Activated T-cell treated with anti-CD3 and anti-CD28 coated beads, Interleukin-2, amount 50 U/mL, for 24 hours (primary cell): ENCODE data around the gene RALA.
A peak's percentile ranks its signal among the peaks of the same experiment; 100 is the strongest.

Experiments used
- DNase-seq: peaks from one replicate; pipeline ENCODE4 v3.0.0-alpha.2; 2020
- H3K27ac Mint-ChIP-seq: 2 replicates; pipeline ENCODE4 v1.8.0; 2020; ENCODE audit warnings: mild to moderate bottlenecking, mixed read lengths
- H3K27me3 Mint-ChIP-seq: 2 replicates; pipeline ENCODE4 v1.8.0; 2020; ENCODE audit warnings: mixed read lengths
- H3K36me3 Mint-ChIP-seq: 2 replicates; pipeline ENCODE4 v1.8.0; 2020; ENCODE audit warnings: low read depth, mixed read lengths
- H3K4me1 Mint-ChIP-seq: 2 replicates; pipeline ENCODE4 v1.8.0; 2020; ENCODE audit warnings: low read depth, mixed read lengths
- H3K4me3 Mint-ChIP-seq: 2 replicates; pipeline ENCODE4 v1.8.0; 2020; ENCODE audit warnings: mild to moderate bottlenecking, moderate library complexity, mixed read lengths
- H3K9me3 Mint-ChIP-seq: 2 replicates; pipeline ENCODE4 v1.8.0; 2020; ENCODE audit warnings: mixed read lengths

RALA gene

DNA sequence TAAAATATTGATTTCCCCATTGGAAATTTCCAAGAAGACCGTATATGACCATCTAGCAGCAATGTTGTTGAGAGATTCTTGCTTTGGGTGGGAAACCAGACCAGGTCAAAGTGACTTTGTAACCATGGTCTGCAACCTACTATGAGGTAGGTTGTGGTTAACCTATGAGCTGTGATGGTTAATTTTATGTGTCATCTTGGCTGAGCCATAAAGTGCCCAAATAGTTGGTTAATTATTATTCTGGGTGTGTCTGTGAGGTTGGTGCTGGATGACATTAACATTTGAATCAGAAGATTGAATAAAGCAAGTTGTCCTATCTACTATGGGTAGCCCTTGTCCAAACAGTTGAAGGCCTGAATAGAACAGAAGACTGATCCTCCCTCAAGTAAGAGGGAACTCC is 18.3 kb upstream of the RALA start:
- Mint-ChIP-seq H3K4me3 (no peak overlapping the region), H3K27ac (peak overlapping the region; percentile 42), H3K27me3 (peaks cover 2% of the 10 kb centered on the region), H3K4me1 (peaks cover 54% of the 10 kb centered on the region), H3K9me3 (no peaks in the 10 kb centered on the region), H3K36me3 (no peaks in the 10 kb centered on the region)
- no peak for DNase-seq

DNA sequence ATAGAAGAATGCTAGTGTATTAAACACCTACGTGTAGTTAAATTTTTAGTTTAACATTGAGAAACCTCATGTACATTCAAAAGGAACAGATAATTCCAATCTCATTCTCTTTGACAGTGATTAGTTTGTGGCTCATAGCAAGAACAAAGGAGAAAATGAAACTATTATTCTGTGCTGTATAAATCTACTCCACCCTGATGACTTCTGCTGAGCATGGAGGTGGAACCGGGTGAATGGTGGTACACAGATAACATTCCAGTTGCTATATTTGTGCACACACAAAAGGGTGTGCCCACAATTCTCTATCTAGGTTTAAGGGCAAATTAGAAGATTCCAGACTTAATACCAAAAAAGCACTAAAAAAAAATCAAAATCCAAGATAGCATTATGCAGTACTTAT is 17.0 kb upstream of the RALA start:
- DNase-seq = no peak
- H3K9me3 Mint-ChIP-seq = no peaks in the 10 kb centered on the region
- H3K4me1 Mint-ChIP-seq = peaks cover 58% of the 10 kb centered on the region
- no peaks in the 10 kb centered on the region for H3K36me3 Mint-ChIP-seq
- no peak overlapping the region for H3K27ac Mint-ChIP-seq
- no peak overlapping the region for H3K4me3 Mint-ChIP-seq
- H3K27me3 Mint-ChIP-seq = peaks cover 13% of the 10 kb centered on the region

DNA sequence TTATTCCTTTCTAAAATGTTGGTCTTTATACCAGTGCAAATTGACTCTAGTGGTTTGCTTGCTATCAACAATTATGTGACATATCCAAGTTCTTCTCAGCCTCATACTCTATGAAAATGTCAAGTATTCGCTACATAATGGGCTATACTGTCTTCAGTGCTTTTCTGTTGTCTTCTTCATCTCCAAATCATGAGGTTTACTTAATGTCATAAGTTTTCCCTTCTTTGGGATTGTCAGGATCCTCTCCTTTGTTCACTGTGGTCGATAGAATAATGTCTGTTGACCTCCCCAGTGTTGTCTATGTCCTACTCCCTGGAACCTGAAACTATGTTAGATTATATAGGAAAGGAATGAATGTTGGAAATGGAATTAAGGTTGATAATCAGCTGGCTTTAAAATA is 16.4 kb upstream of the RALA start:
- no peak overlapping the region for H3K4me3 Mint-ChIP-seq
- no peak for DNase-seq
- peaks cover 13% of the 10 kb centered on the region for H3K27me3 Mint-ChIP-seq
- H3K4me1 Mint-ChIP-seq = peaks cover 58% of the 10 kb centered on the region
- H3K36me3 Mint-ChIP-seq = no peaks in the 10 kb centered on the region
- no peak overlapping the region for H3K27ac Mint-ChIP-seq
- no peaks in the 10 kb centered on the region for H3K9me3 Mint-ChIP-seq

DNA sequence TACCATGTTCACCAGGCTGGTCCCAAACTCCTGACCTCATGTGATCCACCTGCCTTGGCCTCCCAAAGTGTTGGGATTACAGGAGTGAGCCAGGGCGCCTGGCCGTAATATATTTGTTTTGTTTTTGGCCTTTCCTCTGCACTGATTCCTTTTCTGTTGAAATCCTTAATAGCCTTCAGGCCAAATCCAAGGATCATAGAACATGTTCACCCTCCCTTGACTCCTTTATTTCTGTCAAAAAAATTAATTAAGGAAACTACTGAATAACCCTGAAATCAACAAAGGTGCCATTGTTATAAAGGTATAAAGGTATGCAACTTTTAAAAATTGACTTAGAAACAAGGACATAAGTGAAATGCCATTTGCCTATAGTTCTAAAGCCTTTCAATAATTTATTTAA is 15.5 kb upstream of the RALA start:
- Mint-ChIP-seq H3K27ac (no peak overlapping the region), H3K4me1 (peaks cover 58% of the 10 kb centered on the region), H3K4me3 (no peak overlapping the region), H3K36me3 (no peaks in the 10 kb centered on the region), H3K27me3 (peaks cover 13% of the 10 kb centered on the region), H3K9me3 (no peaks in the 10 kb centered on the region)
- DNase-seq = no peak

DNA sequence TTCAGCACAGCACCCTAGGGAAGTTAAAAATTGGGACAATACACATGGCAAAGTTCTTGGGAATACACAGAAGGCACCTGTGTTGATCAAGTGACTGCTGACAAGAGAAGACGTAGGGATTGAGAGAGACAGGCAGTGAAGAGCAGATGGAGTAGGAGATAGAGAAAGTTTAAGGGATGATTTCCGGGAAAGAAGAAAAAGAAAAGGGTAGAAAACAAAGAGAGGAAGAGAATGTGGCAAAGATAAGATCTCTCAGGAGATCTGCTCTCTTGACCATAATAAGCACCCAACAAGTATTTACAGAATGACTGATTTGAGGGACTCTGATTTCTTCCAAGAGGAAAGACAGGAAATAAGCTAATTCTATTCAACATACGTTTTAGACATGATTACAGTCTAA is 15.1 kb upstream of the RALA start:
- no peaks in the 10 kb centered on the region for H3K9me3 Mint-ChIP-seq
- H3K4me3 Mint-ChIP-seq = no peak overlapping the region
- H3K27ac Mint-ChIP-seq = no peak overlapping the region
- no peak for DNase-seq
- H3K36me3 Mint-ChIP-seq = no peaks in the 10 kb centered on the region
- H3K27me3 Mint-ChIP-seq = peaks cover 13% of the 10 kb centered on the region
- peaks cover 58% of the 10 kb centered on the region for H3K4me1 Mint-ChIP-seq

DNA sequence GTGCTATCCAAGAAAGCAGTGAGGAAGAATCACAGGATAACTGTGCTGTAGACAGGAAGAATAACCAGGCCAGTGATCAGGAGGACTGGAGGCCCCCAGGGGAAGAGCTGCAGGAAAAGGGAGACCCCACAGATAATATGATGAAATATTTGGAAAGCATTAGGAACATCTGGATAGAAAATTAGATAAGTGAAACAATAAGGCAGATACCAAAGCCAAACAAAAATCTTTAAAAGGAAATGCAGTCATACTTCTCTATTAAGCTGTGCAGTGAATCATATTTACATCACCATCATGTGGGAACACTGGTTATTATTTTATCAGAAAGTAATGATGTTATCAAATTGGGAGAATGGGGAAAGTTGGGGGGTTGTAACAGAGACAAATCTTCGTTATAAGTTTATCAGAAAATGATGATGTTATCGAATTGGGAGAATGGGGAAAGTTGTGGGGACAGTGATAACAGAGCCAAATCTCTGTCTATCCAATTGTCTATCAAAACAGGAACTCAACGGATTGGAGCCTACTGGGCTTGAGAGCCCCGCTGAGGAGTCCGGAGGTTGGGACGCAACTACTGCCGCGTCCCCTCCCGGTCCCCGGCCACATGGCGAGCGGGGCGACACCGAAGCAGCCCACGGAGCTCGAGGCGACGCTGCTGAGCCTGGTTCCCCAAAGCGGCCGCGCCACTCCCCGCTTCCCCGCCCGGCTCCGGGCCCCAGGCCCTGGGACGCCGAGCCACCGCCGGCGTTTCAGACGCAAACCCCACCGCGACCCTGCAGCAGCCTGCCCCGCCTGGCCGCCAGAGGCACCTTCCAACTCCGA is 14.0 kb upstream of the RALA start:
- peak overlapping the region; percentile 42 for H3K4me3 Mint-ChIP-seq
- H3K9me3 Mint-ChIP-seq = no peaks in the 10 kb centered on the region
- peak overlapping the region; percentile 42 for H3K27ac Mint-ChIP-seq
- peaks cover 17% of the 10 kb centered on the region for H3K27me3 Mint-ChIP-seq
- peaks cover 50% of the 10 kb centered on the region for H3K4me1 Mint-ChIP-seq
- no peaks in the 10 kb centered on the region for H3K36me3 Mint-ChIP-seq
- DNase-seq = peak; percentile 57

DNA sequence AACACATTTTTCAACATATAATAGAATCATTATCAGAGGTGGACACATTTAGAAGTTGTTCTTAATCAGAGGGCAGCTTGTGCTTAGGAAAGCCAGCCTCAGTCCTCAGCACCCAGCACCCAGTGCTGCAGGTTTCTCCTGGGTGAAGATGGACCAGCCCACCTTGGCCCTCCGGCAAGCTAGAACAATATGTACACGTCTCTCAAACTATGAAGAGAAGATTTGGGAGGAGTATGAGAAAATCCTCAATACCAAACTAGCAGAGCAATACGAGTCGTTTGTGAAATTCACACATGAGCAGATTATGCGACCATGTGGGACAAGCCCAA is 13.5 kb upstream of the RALA start:
- Mint-ChIP-seq H3K36me3 (no peaks in the 10 kb centered on the region), H3K27me3 (peaks cover 17% of the 10 kb centered on the region), H3K4me1 (peaks cover 46% of the 10 kb centered on the region), H3K4me3 (peak overlapping the region; percentile 42), H3K27ac (peak overlapping the region; percentile 32), H3K9me3 (no peaks in the 10 kb centered on the region)
- no peak for DNase-seq

DNA sequence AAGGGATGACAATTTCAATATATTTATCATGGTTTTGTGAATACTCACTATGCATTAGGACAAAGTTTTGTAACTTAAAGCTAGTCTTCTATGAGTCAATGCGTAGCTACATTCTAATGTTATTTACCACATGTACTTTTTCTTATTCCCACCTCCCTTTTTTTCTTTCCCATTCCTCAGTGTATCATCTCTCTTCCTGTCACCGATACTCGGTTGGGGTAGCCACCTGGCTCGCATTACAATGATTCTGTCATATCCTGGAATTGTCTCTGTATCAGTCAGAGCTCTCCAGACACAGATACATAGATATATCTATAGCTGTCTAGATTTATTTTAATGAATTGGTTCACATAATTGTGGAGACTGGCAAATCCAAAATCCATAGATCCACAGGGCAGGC is 9.8 kb upstream of the RALA start:
- peaks cover 17% of the 10 kb centered on the region for H3K27me3 Mint-ChIP-seq
- DNase-seq = no peak
- H3K27ac Mint-ChIP-seq = no peak overlapping the region
- no peaks in the 10 kb centered on the region for H3K36me3 Mint-ChIP-seq
- H3K4me3 Mint-ChIP-seq = no peak overlapping the region
- H3K4me1 Mint-ChIP-seq = peaks cover 15% of the 10 kb centered on the region
- no peaks in the 10 kb centered on the region for H3K9me3 Mint-ChIP-seq

DNA sequence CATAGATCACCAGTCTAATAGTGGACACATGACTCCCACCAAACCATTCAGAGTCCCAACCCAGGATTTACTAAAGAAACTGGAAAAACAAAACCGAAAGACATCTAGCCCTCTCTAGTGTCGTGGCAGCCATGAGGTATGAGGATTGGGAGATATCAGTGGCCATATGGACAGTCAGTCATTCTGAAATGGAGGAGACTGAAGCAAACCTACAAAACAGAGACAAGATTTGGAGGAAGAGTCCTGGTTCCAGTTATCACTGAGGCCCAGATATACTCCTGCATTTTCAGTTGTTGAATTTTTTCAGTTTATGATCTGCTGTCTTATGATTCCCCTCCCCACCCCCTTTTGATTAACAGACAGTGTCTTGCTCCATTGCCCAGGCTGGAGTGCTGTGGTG is 9.1 kb upstream of the RALA start:
- H3K36me3 Mint-ChIP-seq = no peaks in the 10 kb centered on the region
- no peak overlapping the region for H3K27ac Mint-ChIP-seq
- no peaks in the 10 kb centered on the region for H3K9me3 Mint-ChIP-seq
- no peak for DNase-seq
- no peak overlapping the region for H3K4me3 Mint-ChIP-seq
- H3K27me3 Mint-ChIP-seq = peaks cover 17% of the 10 kb centered on the region
- peaks cover 9% of the 10 kb centered on the region for H3K4me1 Mint-ChIP-seq

DNA sequence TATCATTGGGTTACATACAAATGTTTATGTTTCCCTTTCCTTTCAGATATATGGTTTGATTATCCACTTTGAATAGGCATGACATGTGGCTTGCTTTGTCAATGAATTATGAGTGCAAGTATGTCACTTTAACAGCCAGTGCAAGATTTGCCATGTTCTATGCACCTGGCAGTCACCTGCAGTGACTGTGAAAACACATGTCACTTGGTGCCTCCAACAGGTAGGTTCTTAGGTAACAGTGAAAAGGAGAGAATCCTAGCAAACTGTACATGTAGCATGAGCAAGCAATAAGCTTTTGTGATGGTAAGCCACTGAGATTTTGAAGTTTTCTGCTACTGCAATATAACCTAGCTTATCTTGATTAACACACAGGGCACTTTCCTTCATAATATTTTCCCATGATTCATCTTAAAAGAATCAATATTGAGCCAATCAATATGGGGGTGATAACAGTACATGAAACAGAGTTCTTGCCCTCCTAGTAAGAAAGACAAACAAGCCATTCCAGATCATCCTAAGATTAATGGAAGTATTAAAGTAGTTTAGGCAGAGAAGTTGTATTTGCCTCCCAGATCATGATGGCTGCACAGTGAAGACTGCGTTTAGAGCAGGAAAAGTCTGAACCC is 7.9 kb upstream of the RALA start:
- peaks cover 11% of the 10 kb centered on the region for H3K27me3 Mint-ChIP-seq
- no peaks in the 10 kb centered on the region for H3K9me3 Mint-ChIP-seq
- no peak for DNase-seq
- no peak overlapping the region for H3K4me3 Mint-ChIP-seq
- no peak overlapping the region for H3K27ac Mint-ChIP-seq
- peaks cover under 1% of the 10 kb centered on the region for H3K36me3 Mint-ChIP-seq
- H3K4me1 Mint-ChIP-seq = peaks cover 2% of the 10 kb centered on the region

DNA sequence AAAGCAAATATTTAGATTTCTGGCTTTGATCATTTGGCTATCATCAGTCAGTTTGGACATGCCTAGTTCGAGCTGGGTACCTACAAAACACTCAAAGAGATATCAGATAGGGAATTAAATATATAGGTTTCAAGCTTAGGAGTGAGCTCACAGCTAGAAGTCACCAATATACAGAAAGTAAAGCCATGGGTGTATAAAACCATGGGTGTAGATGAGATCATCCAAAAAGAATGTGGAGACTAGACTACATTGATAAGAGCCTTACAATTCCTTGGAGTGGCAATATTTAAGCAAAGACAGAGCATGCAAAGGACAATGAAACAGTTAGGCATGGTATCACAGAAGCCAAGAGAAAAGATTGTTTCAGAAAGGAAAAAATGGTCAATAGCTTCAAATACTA is 7.2 kb upstream of the RALA start:
- H3K9me3 Mint-ChIP-seq = no peaks in the 10 kb centered on the region
- peaks cover 2% of the 10 kb centered on the region for H3K4me1 Mint-ChIP-seq
- H3K4me3 Mint-ChIP-seq = no peak overlapping the region
- H3K27me3 Mint-ChIP-seq = peaks cover 4% of the 10 kb centered on the region
- peaks cover 2% of the 10 kb centered on the region for H3K36me3 Mint-ChIP-seq
- no peak for DNase-seq
- no peak overlapping the region for H3K27ac Mint-ChIP-seq

DNA sequence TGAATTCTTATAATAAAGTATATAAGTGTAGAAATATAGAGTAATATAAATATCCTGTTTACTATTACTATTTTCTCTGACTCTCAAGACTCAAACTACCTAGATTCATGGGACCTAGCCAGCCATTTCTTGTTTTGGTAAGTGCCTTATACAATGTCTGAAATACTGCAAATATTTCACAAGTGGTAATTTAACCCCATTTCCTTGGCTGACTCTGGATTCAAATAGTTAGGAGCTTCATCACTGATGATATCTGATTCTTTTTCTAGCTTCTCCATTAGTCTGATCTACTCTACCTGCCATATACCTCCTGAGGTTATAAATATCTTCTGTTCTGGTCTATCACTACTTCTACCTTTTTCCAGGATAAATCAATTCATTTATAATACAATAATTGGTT is 6.4 kb upstream of the RALA start:
- Mint-ChIP-seq H3K27ac (no peak overlapping the region), H3K9me3 (no peaks in the 10 kb centered on the region), H3K4me3 (no peak overlapping the region), H3K36me3 (peaks cover 2% of the 10 kb centered on the region), H3K27me3 (peaks cover 4% of the 10 kb centered on the region), H3K4me1 (peaks cover 6% of the 10 kb centered on the region)
- no peak for DNase-seq

DNA sequence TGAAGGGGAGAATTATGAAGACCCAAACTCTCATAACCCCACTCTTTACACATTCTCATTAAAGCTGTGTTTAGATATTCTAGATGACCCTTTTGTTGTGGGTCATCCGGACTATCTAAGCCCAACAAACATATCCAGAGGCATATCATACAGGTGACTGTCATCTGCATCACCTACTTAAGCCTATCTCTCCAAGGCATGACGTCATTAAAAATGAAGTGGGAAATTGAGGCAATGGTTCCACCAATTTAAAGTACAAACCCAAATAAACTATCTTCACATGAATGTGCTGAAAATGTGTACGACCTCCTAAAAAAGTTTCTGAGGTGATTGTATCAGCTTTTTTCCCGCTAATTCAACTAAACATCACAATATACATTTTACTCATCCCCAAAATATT is 4.5 kb upstream of the RALA start:
- no peak for DNase-seq
- Mint-ChIP-seq H3K4me3 (no peak overlapping the region), H3K9me3 (no peaks in the 10 kb centered on the region), H3K27ac (no peak overlapping the region), H3K36me3 (peaks cover 9% of the 10 kb centered on the region), H3K4me1 (peaks cover 14% of the 10 kb centered on the region), H3K27me3 (peaks cover 4% of the 10 kb centered on the region)

DNA sequence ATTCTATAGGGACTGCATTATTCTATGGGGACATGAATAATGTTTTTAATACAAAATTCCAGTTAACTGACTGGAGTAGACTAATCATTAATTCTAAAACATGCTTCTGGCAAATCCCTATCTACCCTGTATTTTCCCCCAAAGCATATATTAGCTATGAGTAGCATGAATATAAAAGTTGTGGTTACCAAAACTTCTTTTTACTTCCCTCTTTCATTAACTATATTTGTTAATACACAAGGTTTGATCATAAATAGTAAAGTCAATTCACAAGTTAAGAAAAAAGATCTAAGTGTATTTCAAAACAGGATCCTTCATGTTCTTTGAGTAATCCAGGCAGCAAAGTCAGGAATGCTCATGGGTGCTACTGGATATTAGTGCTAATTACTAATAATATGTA is 2.9 kb upstream of the RALA start:
- Mint-ChIP-seq H3K27me3 (no peaks in the 10 kb centered on the region), H3K4me3 (no peak overlapping the region), H3K4me1 (peaks cover 27% of the 10 kb centered on the region), H3K36me3 (peaks cover 15% of the 10 kb centered on the region), H3K9me3 (no peaks in the 10 kb centered on the region), H3K27ac (no peak overlapping the region)
- no peak for DNase-seq

DNA sequence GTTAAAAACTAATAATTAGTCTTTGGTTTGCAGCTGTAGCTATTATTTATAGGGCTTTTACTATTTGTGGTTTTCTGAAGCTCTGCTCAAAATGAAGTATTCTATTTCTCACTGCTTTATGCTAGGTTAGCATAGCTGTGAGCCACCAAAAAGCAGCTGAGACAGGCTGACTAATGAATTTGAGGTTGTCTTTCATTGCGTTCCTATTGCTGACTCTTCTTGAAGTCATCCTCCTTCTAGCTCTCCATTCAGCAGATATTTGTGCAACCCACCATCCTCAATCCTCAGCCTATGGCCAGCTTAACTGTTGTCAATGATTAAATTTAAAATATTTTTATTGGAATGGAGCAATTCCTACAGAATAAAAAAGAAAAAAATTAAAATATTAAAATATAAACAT is 2.1 kb upstream of the RALA start:
- Mint-ChIP-seq H3K9me3 (no peaks in the 10 kb centered on the region), H3K4me3 (no peak overlapping the region), H3K27me3 (no peaks in the 10 kb centered on the region), H3K4me1 (peaks cover 35% of the 10 kb centered on the region), H3K36me3 (peaks cover 15% of the 10 kb centered on the region), H3K27ac (no peak overlapping the region)
- no peak for DNase-seq
